Stimulated activated CD4-positive, alpha-beta T cell treated with anti-CD3 and anti-CD28 coated beads, Interleukin-15, amount 100 ng/mL, for 24 hours (primary cell): ENCODE data around the gene HOXA4.

ENCODE experiments used
- DNase-seq: peaks from one replicate; pipeline ENCODE4 v3.0.0-alpha.2; 2020

HOXA4 gene

DNA sequence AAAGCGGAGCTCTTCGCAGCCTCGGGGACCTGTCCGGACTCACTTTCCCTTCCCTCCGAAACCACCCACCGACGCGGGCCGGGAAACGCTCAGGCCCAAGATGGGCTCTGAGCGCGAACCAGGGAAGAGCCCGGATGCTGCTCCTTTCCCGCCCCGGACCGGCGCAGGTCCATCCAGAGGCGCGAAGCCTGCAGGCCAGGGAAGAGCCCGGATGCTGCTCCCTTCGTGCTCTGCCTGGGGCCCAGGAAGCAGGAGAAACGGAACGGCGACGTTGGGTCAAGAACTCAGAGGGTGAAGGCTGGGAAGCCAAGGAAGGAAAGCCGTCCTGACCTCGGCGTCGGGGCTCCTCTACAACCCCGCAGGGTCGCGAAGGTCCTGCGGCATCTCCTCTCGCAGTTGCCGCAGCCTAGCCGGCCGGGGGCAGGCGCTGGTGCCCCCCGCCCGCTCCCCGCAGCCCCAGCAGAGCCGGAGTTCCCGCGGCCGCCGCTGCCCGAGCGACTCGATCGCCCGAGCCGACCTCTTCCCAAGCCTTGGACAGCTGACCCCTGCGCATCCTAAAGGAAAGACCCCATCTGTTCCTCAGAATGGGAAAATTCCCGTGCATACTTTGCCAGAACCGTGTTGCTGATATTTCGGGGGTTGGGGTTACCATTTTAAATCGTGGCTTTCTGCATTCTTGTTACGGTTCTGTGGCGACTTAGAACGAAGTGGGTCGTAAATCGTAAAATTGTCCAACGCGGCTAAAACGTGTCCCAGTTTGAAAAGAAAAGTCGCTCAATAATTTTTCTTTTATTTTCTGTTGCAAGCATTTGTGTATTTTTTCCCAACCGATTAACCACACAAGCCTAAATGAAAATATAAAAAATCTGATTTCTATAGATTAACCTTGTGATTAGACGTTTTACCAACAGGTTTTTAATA, 42.3 kb downstream of the HOXA4 start:
- DNase-seq: no peak

DNA sequence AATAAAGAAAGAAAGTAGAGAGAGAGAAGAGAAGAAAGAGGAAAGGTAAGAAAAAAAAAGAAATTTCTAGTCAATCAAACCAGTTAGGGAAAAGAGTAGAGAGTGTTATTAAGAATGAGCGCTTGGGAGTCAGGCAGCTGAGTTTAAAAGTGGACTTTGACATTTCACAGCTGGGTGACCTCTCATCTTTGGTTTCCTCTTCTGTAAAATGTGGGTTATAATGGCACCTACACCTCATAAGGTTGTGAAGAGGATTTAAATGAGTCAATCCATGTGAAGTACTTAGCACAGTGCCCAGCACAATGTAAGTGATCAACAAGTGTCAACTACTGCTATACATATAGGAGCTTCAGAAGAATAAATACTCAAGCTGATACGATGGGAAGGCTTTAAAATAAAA, 46.9 kb downstream of the HOXA4 start:
- DNase-seq: no peak

DNA sequence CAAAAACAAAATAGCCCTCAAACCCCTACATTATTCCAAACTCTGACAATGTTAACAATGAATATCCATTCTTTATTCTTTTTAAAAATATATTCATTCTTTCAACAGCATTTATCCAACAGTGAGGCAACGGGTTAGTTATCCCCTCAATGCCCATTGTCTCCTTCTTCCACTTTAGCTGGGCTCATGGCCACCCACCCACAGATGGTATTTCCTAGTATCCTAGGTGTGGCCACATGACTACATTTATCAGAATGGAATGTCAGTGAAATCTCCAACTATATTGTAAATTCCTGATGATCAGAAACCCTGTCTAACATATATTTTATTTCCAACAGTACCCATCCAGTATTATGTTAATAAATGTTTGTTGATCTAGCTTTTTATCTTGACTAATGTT, 48.4 kb downstream of the HOXA4 start:
- DNase-seq: no peak

DNA sequence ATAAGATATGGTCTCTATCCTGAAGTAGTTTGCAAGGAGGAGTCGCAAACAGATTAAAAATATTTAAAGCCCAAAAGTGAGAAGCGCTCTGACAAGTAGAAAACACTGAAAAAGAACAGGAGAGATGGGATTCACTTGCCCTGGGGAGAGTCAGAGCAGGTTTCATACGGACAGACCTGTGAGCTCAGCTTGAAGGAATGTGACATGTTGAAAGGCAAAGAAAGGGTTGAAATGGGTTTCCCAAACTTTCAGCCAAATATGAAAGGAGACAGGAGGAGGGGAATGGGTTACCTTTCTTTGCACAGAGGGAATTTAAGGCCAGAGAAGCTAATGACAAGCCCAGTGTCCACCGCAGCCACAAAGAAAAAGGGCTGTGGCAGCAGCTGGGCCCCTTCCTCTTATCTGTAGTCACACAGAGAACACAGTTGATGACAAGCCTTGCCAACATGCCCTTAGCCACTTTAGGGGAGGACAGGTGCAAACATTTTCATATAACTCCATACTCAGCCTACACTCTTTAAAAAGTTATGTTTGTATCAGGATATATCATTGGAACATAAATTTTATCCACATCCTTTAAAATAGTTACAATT, 49.6 kb downstream of the HOXA4 start:
- no peak for DNase-seq

- DNase-seq: no peak
Measured at GRCh38 chr7:27079234-27079975, 51.2 kb downstream of the HOXA4 start.

- DNase-seq: no peak
Measured at GRCh38 chr7:27078616-27079233, 51.8 kb downstream of the HOXA4 start.
